WTC11 (cell line): ENCODE results near the gene TANC1. TPM values are rescaled to one million over a fixed set of nuclear protein-coding genes. Genes with fewer than 3 reads are reported as not detected.

Experiments used
- ATAC-seq: fragments of 200-7000 bp; cut with Tn5 transposase; 2 replicates; pipeline ENCODE4 v1.10.0; 2021; ENCODE audit warnings: mild to moderate bottlenecking, moderate library complexity
- CTCF ChIA-PET: fragments of 300-600 bp; sonication (Branson Sonifier 250); formaldehyde crosslinking; loops from one replicate; lab custom pipeline; 2021; ENCODE audit warnings: antibody characterized with exemption; lab: Charles Lee
- POLR2A ChIA-PET: fragments of 350-600 bp; sonication (Branson Sonifier 250); formaldehyde crosslinking; loops from one replicate; lab custom pipeline; 2021; ENCODE audit warnings: antibody characterized with exemption; lab: Charles Lee
- DNase-seq: peaks from one replicate; pipeline ENCODE4 v3.0.0; 2021; ENCODE audit warnings: low spot score
- H3K27ac Mint-ChIP-seq: 2 replicates; pipeline ENCODE4 v1.8.0; 2021; ENCODE audit warnings: mixed read lengths
- H3K27me3 Mint-ChIP-seq: 2 replicates; pipeline ENCODE4 v1.8.0; 2021; ENCODE audit warnings: low read depth, mild to moderate bottlenecking, moderate library complexity, mixed read lengths
- H3K36me3 Mint-ChIP-seq: 2 replicates; pipeline ENCODE4 v1.8.0; 2021; ENCODE audit warnings: mixed read lengths
- H3K4me1 Mint-ChIP-seq: 2 replicates; pipeline ENCODE4 v1.8.0; 2022; ENCODE audit warnings: mixed read lengths
- H3K4me3 Mint-ChIP-seq: 2 replicates; pipeline ENCODE4 v1.8.0; 2021; ENCODE audit warnings: mild to moderate bottlenecking, moderate library complexity, mixed read lengths
- H3K9me3 Mint-ChIP-seq: 2 replicates; pipeline ENCODE4 v1.8.0; 2021; ENCODE audit warnings: mixed read lengths
- CREB1 ChIP-seq: sonication (generic); formaldehyde crosslinking; IDR thresholded peaks from 2 replicates; pipeline ENCODE4 v1.8.0; 2023; ENCODE audit warnings: mild to moderate bottlenecking, missing genetic modification reagents
- FOXK1 ChIP-seq: sonication (generic); formaldehyde crosslinking; IDR thresholded peaks from 2 replicates; pipeline ENCODE4 v1.8.0; 2022; ENCODE audit warnings: mild to moderate bottlenecking, moderate library complexity, missing genetic modification reagents
- IRF2 ChIP-seq: sonication (generic); formaldehyde crosslinking; IDR thresholded peaks from 2 replicates; pipeline ENCODE4 v1.8.0; 2022; ENCODE audit warnings: low read depth, missing genetic modification reagents, borderline replicate concordance
- MXD4 ChIP-seq: fragments of 250-450 bp; sonication (Bioruptor Pico); IDR thresholded peaks from 2 replicates; pipeline ENCODE4 v1.8.0; 2021; ENCODE audit warnings: mild to moderate bottlenecking, moderate library complexity, borderline replicate concordance
- NR2C2 ChIP-seq: sonication (generic); formaldehyde crosslinking; IDR thresholded peaks from 2 replicates; pipeline ENCODE4 v1.8.0; 2022; ENCODE audit warnings: mild to moderate bottlenecking, missing genetic modification reagents
- SMAD4 ChIP-seq: sonication (generic); formaldehyde crosslinking; IDR thresholded peaks from 2 replicates; pipeline ENCODE4 v1.8.0; 2022; ENCODE audit warnings: mild to moderate bottlenecking, missing genetic modification reagents
- SP1 ChIP-seq: sonication (generic); formaldehyde crosslinking; conservative IDR thresholded peaks from 2 replicates; pipeline ENCODE4 v1.8.1; 2022; ENCODE audit warnings: missing genetic modification reagents
- ZNF219 ChIP-seq: sonication (generic); formaldehyde crosslinking; IDR thresholded peaks from 2 replicates; pipeline ENCODE4 v1.8.0; 2023; ENCODE audit warnings: missing genetic modification reagents, mild to moderate bottlenecking, borderline replicate concordance
- total RNA-seq: library from RNA; stranded (reverse); gene quantifications from 3 replicates; pipeline ENCODE4 v1.2.3, GENCODE V29; 2021
- TF ChIP-seq, protein P1 (sequence below): fragments of 250-450 bp; sonication (Bioruptor Pico); IDR thresholded peaks from 2 replicates; pipeline ENCODE4 v1.9.0; 2021; ENCODE audit warnings: mild to moderate bottlenecking
- TF ChIP-seq, protein P2 (sequence below): sonication (generic); formaldehyde crosslinking; IDR thresholded peaks from 2 replicates; pipeline ENCODE4 v1.8.1; 2023; ENCODE audit warnings: mild to moderate bottlenecking, missing genetic modification reagents
- TF ChIP-seq, protein P3 (sequence below): sonication (generic); formaldehyde crosslinking; IDR thresholded peaks from 2 replicates; pipeline ENCODE4 v1.8.1; 2022; ENCODE audit warnings: mild to moderate bottlenecking, moderate library complexity, missing genetic modification reagents
- TF ChIP-seq, protein P4 (sequence below): sonication (generic); formaldehyde crosslinking; IDR thresholded peaks from 2 replicates; pipeline ENCODE4 v1.8.0; 2022; ENCODE audit warnings: mild to moderate bottlenecking, missing genetic modification reagents
- TF ChIP-seq, protein P5 (sequence below): sonication (generic); formaldehyde crosslinking; IDR thresholded peaks from 2 replicates; pipeline ENCODE4 v1.8.0; 2023; ENCODE audit warnings: mild to moderate bottlenecking, missing genetic modification reagents
- TF ChIP-seq, protein P6 (sequence below): sonication (generic); formaldehyde crosslinking; IDR thresholded peaks from 2 replicates; pipeline ENCODE4 v1.8.1; 2023; ENCODE audit warnings: mild to moderate bottlenecking, missing genetic modification reagents, moderate library complexity
- TF ChIP-seq, protein P7 (sequence below): fragments of 250-450 bp; sonication (Bioruptor Pico); IDR thresholded peaks from 2 replicates; pipeline ENCODE4 v1.9.0; 2021; ENCODE audit warnings: mild to moderate bottlenecking
- TF ChIP-seq, protein P8 (sequence below): sonication (generic); formaldehyde crosslinking; IDR thresholded peaks from 2 replicates; pipeline ENCODE4 v1.8.1; 2023; ENCODE audit warnings: mild to moderate bottlenecking, missing genetic modification reagents, borderline replicate concordance
- TF ChIP-seq, protein P9 (sequence below): sonication (generic); formaldehyde crosslinking; IDR thresholded peaks from 2 replicates; pipeline ENCODE4 v1.8.0; 2022; ENCODE audit warnings: mild to moderate bottlenecking, missing genetic modification reagents

The TANC1 gene
- total RNA-seq, 1 experiment from 2014 or later = 11.6 TPM

DNA sequence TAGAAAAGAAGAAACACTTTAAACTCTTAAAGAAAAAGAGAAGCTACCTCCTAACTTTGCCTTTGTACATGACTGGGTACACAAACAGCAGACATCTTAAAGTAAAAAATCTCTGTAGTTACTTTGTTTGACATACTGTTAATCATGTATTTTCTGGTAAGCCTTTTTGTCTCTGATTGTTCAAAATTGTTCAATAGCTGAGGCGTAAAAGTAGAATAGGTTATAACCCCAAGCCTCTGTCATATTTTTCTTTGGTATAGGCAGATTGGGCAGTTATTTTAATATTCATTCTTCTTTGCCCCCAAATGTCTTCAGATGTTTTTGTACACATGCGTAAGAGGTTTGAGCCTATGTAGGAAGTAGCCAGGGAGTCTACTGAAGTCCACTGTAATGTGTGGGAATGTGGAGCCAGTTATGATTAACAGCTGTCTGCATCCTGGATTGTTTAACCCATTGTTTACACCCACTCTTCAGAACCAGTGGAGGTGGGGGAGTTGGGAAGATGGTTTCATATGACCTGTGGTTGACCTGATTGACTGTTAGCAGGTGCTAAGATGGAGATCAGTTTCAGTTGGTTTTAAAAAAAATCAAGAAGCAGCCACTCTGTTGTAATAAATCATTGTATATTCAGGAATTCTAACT is 150.5 kb downstream of the TANC1 start (continued):
- TF ChIP-seq, protein P1, sequence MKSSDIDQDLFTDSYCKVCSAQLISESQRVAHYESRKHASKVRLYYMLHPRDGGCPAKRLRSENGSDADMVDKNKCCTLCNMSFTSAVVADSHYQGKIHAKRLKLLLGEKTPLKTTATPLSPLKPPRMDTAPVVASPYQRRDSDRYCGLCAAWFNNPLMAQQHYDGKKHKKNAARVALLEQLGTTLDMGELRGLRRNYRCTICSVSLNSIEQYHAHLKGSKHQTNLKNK (CRISPR knock-in tag) = no peak

DNA sequence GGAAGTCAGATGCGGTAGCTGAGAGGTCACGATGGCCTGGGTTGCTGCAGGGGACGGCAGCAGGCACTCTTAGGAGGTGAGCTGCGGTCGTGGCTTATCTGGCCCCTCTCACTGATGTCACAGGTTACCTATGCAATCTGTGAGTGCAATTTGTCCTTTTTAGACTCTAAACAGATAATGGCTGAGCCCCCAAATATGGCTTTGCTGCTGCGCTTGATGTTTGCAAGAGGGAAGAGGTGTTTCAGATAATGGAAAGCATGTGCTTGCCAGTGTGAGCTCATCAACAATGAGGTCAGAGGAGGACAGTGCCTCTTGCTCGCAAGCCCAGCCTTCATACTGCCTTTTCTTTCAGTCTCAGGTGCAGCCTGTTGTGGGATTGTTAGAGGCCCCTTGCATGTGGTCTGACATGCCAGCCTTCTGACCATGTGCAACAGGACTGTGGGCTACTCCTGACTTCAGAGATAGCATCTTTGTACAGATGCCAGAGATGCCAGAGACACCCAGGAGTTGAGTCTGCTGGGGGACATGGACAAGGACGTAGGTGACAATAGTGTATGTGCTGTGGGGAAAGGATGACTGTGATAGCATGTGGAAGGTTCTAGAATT is 151.3 kb downstream of the TANC1 start:
- H3K27me3 Mint-ChIP-seq = no peaks in the 10 kb centered on the region
- peaks cover 15% of the 10 kb centered on the region for H3K4me1 Mint-ChIP-seq
- H3K27ac Mint-ChIP-seq = no peak overlapping the region
- 0 out of 2 replicates have a peak, but pooled peaks cover 3% of the 10 kb centered on the region for H3K9me3 Mint-ChIP-seq
- ChIA-PET CTCF (interaction anchor here (1.3 to 3.4 kb wide), 7 partner anchors 10 to 217 kb away, joined by 5 to 59 read pairs (median 15); no protein-coding TSS in a partner anchor), POLR2A (no interaction called here)
- H3K4me3 Mint-ChIP-seq = no peak overlapping the region
- DNase-seq = no peak
- ATAC-seq = no peak
- H3K36me3 Mint-ChIP-seq = no peaks in the 10 kb centered on the region; the same call in 1 of the 2 replicates
- TF ChIP-seq FOXK1 (CRISPR knock-in tag) (no peak), NR2C2 (CRISPR knock-in tag) (no peak), IRF2 (CRISPR knock-in tag) (no peak), CREB1 (no peak), SMAD4 (CRISPR knock-in tag) (no peak), MXD4 (CRISPR knock-in tag) (no peak), ZNF219 (CRISPR knock-in tag) (no peak), SP1 (CRISPR knock-in tag) (no peak)
- TF ChIP-seq, protein P2, sequence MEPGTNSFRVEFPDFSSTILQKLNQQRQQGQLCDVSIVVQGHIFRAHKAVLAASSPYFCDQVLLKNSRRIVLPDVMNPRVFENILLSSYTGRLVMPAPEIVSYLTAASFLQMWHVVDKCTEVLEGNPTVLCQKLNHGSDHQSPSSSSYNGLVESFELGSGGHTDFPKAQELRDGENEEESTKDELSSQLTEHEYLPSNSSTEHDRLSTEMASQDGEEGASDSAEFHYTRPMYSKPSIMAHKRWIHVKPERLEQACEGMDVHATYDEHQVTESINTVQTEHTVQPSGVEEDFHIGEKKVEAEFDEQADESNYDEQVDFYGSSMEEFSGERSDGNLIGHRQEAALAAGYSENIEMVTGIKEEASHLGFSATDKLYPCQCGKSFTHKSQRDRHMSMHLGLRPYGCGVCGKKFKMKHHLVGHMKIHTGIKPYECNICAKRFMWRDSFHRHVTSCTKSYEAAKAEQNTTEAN (CRISPR knock-in tag) = no peak
- TF ChIP-seq, protein P3, sequence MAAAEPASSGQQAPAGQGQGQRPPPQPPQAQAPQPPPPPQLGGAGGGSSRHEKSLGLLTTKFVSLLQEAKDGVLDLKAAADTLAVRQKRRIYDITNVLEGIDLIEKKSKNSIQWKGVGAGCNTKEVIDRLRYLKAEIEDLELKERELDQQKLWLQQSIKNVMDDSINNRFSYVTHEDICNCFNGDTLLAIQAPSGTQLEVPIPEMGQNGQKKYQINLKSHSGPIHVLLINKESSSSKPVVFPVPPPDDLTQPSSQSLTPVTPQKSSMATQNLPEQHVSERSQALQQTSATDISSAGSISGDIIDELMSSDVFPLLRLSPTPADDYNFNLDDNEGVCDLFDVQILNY (CRISPR knock-in tag) = no peak
- TF ChIP-seq, protein P4, sequence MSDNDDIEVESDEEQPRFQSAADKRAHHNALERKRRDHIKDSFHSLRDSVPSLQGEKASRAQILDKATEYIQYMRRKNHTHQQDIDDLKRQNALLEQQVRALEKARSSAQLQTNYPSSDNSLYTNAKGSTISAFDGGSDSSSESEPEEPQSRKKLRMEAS (CRISPR knock-in tag) = no peak
- TF ChIP-seq, protein P5, sequence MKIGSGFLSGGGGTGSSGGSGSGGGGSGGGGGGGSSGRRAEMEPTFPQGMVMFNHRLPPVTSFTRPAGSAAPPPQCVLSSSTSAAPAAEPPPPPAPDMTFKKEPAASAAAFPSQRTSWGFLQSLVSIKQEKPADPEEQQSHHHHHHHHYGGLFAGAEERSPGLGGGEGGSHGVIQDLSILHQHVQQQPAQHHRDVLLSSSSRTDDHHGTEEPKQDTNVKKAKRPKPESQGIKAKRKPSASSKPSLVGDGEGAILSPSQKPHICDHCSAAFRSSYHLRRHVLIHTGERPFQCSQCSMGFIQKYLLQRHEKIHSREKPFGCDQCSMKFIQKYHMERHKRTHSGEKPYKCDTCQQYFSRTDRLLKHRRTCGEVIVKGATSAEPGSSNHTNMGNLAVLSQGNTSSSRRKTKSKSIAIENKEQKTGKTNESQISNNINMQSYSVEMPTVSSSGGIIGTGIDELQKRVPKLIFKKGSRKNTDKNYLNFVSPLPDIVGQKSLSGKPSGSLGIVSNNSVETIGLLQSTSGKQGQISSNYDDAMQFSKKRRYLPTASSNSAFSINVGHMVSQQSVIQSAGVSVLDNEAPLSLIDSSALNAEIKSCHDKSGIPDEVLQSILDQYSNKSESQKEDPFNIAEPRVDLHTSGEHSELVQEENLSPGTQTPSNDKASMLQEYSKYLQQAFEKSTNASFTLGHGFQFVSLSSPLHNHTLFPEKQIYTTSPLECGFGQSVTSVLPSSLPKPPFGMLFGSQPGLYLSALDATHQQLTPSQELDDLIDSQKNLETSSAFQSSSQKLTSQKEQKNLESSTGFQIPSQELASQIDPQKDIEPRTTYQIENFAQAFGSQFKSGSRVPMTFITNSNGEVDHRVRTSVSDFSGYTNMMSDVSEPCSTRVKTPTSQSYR (CRISPR knock-in tag) = no peak
- TF ChIP-seq, protein P6, sequence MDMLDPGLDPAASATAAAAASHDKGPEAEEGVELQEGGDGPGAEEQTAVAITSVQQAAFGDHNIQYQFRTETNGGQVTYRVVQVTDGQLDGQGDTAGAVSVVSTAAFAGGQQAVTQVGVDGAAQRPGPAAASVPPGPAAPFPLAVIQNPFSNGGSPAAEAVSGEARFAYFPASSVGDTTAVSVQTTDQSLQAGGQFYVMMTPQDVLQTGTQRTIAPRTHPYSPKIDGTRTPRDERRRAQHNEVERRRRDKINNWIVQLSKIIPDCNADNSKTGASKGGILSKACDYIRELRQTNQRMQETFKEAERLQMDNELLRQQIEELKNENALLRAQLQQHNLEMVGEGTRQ (CRISPR knock-in tag) = no peak
- TF ChIP-seq, protein P7, sequence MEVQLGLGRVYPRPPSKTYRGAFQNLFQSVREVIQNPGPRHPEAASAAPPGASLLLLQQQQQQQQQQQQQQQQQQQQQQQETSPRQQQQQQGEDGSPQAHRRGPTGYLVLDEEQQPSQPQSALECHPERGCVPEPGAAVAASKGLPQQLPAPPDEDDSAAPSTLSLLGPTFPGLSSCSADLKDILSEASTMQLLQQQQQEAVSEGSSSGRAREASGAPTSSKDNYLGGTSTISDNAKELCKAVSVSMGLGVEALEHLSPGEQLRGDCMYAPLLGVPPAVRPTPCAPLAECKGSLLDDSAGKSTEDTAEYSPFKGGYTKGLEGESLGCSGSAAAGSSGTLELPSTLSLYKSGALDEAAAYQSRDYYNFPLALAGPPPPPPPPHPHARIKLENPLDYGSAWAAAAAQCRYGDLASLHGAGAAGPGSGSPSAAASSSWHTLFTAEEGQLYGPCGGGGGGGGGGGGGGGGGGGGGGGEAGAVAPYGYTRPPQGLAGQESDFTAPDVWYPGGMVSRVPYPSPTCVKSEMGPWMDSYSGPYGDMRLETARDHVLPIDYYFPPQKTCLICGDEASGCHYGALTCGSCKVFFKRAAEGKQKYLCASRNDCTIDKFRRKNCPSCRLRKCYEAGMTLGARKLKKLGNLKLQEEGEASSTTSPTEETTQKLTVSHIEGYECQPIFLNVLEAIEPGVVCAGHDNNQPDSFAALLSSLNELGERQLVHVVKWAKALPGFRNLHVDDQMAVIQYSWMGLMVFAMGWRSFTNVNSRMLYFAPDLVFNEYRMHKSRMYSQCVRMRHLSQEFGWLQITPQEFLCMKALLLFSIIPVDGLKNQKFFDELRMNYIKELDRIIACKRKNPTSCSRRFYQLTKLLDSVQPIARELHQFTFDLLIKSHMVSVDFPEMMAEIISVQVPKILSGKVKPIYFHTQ (CRISPR knock-in tag) = no peak
- TF ChIP-seq, protein P8, sequence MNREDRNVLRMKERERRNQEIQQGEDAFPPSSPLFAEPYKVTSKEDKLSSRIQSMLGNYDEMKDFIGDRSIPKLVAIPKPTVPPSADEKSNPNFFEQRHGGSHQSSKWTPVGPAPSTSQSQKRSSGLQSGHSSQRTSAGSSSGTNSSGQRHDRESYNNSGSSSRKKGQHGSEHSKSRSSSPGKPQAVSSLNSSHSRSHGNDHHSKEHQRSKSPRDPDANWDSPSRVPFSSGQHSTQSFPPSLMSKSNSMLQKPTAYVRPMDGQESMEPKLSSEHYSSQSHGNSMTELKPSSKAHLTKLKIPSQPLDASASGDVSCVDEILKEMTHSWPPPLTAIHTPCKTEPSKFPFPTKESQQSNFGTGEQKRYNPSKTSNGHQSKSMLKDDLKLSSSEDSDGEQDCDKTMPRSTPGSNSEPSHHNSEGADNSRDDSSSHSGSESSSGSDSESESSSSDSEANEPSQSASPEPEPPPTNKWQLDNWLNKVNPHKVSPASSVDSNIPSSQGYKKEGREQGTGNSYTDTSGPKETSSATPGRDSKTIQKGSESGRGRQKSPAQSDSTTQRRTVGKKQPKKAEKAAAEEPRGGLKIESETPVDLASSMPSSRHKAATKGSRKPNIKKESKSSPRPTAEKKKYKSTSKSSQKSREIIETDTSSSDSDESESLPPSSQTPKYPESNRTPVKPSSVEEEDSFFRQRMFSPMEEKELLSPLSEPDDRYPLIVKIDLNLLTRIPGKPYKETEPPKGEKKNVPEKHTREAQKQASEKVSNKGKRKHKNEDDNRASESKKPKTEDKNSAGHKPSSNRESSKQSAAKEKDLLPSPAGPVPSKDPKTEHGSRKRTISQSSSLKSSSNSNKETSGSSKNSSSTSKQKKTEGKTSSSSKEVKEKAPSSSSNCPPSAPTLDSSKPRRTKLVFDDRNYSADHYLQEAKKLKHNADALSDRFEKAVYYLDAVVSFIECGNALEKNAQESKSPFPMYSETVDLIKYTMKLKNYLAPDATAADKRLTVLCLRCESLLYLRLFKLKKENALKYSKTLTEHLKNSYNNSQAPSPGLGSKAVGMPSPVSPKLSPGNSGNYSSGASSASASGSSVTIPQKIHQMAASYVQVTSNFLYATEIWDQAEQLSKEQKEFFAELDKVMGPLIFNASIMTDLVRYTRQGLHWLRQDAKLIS (CRISPR knock-in tag) = no peak
- TF ChIP-seq, protein P9, sequence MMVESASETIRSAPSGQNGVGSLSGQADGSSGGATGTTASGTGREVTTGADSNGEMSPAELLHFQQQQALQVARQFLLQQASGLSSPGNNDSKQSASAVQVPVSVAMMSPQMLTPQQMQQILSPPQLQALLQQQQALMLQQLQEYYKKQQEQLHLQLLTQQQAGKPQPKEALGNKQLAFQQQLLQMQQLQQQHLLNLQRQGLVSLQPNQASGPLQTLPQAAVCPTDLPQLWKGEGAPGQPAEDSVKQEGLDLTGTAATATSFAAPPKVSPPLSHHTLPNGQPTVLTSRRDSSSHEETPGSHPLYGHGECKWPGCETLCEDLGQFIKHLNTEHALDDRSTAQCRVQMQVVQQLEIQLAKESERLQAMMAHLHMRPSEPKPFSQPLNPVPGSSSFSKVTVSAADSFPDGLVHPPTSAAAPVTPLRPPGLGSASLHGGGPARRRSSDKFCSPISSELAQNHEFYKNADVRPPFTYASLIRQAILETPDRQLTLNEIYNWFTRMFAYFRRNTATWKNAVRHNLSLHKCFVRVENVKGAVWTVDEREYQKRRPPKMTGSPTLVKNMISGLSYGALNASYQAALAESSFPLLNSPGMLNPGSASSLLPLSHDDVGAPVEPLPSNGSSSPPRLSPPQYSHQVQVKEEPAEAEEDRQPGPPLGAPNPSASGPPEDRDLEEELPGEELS (CRISPR knock-in tag) = no peak
